ENCODE results near the gene TENT4B.
"Not testable (repeated sequence)": the region's sequence is repeated elsewhere in the genome, so short reads cannot be mapped to it uniquely, and the experiment has no call there.

TENT4B gene

DNA sequence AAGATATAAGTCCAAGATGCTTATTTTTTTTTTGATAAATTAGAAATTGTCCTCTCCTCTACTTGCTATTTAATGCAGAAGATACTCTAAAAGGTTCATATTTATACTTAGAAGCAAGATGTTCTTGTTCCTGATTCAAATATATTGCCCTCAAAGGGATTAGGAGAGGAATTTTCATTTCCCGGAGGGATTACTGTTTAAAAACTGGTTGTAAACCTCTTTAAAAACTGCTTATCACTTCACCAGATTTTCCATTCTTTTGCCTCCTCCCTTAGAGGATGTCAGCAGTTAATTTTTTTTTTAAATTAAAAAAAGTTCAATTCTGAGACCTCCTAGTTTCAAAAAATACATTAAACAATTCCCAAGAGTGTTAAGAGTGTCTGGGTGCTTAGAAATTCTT lies 2.8 kb downstream of the TENT4B start:
- DNase-seq: no peak

- DNase-seq: no peak
Observed at GRCh38 chr16:50156590-50156989, 3.5 kb downstream of the TENT4B start.

GRCh38 chr16:50160495-50161164 lies 7.5 kb downstream of the TENT4B start:
- no peak for DNase-seq

DNA sequence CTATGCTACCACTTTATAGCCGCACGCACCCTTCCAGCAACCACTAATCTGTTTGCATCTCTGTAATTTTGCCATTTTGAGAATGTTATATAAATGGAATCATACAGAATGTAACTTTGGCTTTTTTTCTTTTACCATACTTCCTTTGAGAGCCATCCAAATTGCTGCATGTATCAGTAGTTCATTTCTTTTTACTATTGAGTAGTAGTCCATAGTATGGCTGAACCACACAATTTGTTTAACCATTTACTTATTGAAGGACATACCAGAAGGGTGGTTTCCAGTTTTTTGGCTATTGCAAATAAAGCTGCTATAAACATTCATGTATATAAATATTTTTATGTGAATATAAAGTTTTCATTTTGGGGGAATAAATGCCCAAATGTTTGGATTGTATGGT lies 8.8 kb downstream of the TENT4B start:
- no peak for DNase-seq

DNA sequence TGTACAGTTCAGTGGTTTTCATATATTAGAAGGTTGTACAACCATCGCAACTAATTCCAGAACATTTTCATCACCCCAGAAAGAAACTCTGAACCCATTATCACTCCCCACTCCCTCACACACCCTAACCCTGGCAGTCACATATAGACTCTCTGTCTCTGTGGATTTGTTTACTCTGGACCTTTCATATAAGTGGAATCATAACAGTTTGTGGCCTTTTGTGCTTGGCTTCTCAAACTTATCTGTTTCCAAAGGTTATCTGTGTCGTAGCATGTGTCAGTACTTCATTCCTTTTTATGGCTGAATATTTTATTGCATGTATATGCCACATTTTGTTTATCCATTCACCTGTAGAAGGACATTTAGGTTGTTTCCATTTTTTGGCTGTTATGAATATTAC lies 12.4 kb downstream of the TENT4B start:
- no peak for DNase-seq

GRCh38 chr16:50166511-50167500 lies 13.7 kb downstream of the TENT4B start:
- no peak for DNase-seq

- no peak for DNase-seq
Observed at GRCh38 chr16:50167556-50167955, 14.4 kb downstream of the TENT4B start.

DNA sequence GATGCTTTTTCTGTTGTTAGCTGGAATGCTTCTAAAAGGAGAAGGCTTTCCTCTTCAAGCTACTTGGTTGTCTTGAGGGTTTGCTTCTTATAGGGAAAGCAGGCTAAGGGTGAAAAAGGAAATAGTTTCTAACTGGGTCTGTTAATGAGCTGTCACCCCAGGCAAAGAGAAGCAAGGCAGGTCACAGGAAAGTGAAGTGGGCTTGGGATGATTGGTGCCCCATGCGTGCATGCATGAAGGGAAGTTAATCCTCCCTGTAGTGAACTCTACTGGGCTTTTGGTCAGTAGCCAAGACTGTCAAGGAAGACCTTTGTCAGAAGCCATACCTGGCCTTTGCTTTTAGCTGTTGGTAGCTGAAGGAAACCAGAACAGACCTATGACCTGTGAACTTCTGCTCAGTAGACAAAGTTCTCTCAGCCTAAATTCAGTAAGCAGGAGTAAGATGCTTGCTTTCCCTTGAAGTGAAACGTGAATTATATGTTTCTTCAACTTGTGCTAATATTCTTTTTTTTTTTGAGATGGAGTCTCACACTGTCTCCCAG lies 16.5 kb downstream of the TENT4B start:
- DNase-seq: peak in 1 of 2 experiments; percentile 19

DNA sequence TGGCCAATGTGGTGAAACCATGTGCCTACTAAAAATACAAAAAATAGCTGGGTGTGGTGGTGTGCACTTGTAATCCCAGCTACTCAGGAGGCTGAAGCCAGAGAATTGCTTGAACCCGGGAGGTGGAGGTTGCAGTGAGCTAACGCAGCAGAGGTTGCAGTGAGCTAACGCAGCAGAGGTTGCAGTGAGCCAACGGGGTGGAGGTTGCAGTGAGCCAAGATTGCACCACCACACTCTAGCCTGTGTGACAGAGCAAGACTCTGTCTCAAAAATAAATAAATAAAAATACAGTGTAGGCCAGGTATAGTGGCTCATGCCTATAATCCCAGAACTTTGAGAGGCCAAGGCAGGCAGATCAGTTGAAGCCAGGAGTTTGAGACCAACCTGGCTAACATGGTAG lies 18.7 kb downstream of the TENT4B start:
- not testable (repeated sequence) for DNase-seq

DNA sequence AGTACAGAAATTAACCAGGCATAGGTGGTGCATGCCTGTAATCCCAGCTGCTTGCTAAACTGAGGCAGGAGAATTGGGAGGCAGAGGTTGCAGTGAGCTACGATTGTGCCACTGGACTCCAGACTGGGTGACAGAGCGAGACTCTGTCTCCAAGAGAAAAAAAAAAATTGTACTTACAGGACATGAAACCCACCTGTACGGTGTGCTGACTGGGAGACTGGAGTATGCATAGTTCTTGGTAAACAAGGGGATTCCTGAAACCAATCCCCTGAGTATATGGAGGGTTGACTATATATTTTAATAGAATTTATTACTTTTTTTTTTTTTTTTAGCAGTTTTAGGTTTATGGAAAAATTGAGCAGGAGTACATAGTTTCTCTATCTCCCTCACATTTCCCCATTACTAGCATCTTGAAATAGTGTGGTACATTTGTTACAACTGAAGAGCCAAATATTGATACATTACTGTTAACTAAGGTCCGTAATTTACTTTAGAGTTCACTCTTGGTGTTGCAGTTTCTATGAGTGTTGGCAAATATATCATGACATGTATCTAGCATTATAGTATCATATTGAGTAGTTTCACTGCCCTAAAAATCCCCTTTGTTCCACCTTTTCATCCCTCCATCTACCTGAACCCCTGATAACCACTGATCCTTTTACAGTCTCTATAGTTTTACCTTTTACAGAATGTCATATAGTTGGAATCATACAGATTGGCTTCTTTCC lies 19.3 kb downstream of the TENT4B start:
- DNase-seq: no peak

DNA sequence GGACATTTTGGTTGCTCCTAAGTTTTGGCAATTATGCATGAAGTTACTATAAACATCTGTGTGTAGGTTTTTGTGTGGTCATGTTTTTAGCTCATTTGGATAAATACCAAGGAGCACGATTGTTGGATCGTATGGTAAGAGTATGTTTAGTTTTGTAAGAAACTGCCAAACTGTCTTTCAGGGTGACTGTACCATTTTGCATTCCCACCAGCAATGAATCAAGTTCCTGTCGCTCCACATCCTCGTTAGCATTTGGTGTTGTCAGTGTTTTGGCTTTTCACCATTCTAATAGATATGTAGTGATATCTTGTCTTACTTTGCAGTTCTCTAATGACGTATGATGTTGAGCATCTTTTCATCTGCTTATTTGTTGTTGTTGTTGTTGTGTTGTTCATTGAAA lies 20.2 kb downstream of the TENT4B start:
- DNase-seq: no peak

DNA sequence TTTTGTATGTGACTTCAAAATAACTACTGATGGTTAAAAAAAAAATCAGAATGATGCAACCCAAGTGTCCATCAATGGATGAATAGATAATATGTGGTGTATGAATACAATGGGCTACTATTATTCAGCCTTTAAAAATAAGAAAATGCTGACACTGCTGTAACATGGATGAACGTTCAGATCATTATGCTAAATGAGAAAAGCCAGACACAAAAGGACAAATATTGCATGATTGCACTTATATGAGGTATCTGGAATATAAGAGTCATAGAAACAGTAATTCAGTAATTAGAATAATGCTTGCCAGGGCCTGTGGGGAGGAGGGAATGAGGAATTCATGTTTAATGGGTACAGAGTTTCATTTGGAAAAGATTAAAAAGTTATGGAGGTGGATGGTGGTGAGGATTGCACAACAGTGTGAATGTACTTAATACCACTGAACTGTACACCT lies 25.4 kb downstream of the TENT4B start:
- no peak for DNase-seq

DNA sequence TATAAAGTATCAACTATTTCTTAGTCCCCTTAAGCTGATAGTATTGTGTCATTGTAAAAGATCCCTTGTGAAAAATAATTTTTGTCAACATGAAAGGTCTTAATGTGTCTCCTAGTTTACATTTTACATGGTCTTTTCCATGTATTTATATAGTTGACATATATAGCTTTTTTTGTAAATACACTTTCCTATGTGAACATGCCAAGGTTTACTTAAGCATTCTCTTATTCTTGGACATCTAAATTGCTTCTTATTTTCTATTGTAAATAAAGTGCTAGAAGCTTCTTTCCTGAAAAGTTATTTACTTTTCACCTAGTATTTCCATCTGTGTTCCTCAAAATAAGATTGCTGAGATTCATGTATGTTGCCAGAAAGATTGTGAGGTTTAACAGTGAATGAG lies 29.3 kb downstream of the TENT4B start:
- DNase-seq: no peak

- no peak for DNase-seq
Observed at GRCh38 chr16:50183316-50183715, 30.2 kb downstream of the TENT4B start.

DNA sequence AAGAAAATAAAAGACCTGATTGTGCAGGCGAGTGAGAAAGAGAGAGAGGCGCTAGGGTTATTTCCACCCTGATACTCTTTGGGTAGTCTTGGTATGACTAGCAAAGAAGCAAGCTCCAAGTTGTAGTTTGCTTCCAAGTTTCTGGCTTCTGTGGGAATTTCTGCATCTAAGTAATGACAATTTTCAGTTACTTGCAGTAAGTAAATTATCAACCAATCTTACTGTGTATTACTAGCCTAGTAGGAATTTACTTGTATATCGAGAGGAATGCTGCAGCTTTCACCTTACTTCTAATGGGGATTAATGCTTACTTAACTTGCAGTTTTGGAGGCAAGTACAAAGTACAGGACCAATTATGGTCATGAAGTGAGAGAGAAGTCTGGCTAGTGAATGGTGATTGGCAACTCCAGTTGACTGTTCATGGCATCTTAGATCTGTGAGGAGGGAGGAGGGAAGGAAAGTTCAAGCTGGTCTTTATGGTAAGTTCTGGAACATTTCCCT lies 31.9 kb downstream of the TENT4B start:
- DNase-seq: no peak

DNA sequence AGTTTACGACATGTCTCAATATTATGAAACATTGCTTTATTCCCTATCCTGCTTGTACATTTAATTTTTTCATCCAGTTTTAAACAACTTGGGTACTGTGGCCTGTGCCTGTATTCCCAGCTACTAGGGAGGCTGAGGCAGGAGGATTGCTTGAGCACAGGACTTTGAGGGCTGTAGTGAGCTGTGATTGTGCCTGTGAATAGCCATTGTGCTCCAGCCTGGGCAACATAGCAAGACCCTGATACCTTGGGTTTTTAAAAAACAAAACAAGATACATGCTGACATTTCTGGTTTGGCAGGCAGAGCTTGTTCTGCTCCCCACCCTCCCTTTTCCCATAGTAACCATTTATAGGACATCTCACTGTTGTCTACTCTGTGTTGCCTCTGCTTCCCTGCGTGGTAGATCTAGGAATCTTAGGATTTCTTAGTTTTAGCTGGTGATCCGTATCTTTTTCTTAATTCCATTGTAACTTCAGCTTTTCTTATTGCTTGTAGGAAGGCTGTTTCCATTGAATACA lies 35.6 kb downstream of the TENT4B start:
- no peak for DNase-seq

DNA sequence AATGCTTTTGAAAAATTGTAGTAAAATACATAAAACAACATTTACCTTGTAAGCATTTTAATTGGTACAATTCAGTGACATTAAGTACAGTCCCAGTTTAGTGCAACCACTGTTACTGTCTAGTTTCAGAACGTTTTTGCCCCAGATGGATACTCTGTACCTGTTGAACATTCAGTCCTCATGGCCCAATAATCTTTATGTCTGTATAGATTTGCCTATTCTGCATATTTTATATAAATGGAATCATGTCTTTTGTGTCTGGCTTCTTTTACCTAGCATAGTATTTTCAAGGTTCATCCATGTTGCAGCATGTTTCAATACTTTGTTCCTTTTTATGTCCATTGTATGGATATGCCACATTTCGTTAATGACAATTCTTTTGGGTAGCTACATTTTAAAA lies 37.2 kb downstream of the TENT4B start:
- DNase-seq: no peak

DNA sequence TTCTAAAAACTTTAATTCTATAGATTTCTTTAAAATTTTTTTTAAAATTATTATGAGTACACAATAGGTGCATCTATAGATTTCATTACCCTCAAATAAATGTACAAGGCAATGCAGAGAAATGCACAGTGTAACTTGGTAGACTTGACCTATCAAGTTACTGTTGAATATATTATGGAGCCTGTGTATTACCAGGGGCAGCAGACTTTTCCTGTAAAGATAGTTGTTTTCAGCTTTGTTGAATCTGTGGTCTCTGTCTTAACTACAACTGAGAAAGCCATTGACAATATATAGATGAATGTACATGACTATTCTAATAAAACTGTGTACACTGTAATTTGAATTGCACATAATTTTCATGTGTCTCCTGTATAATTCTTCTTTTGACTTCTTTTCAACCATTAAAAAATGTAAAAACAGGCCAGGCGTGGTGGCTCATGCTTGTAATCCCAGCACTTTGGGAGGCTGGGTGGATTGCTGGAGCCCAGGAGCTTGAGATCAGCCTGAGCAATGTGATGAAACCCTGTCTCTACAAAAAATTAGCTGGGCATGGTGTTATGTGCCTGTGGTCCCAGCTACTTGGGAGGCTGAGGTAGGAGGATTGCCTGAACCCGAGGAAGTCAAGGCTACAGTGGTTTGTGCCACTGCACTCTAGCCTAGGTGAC lies 39.4 kb downstream of the TENT4B start:
- no peak for DNase-seq

- no peak for DNase-seq
Observed at GRCh38 chr16:50193594-50193993, 40.5 kb downstream of the TENT4B start.

DNA sequence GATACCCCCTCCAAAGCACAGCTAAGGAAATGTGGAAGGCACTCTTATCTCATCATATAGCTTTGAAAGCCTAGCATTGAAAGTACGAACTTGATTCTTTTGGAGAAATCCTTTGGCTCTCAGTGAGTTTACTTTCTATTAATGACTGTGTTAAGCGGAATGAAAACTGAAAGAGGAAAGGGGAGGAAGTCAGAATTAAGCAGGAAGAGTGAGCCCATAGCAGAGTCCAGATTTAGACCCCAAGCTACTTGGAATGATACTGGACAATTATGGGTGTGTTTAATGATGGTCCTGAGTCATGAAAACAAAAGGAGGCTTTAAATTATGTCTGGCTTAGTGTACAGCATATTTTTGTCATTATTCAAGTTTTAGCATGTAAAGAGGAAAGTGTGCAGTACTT lies 42.2 kb downstream of the TENT4B start:
- DNase-seq: no peak

DNA sequence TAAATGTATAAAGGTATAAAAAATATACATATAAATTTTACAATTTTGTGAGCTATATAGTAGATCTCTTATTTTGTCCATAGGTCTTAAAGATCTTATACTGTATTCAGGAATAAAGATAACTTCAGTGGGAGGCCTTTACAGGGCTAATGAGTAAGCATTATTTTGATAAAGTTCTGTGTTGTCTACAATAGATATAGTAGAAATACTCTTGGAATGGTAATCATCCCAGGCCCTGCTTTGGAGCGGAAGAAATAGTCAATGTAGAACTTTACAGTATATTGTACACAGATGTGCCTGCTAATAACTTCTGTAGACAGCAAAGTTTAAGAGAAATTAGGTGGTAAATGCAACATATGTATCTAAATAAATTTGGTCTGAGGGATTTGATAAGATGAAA lies 42.6 kb downstream of the TENT4B start:
- no peak for DNase-seq

- no peak for DNase-seq
Observed at GRCh38 chr16:50197582-50197981, 44.5 kb downstream of the TENT4B start.
